Keratinocyte (primary cell): ENCODE measurements around the gene C19orf85. TPM values are rescaled to one million over a fixed set of nuclear protein-coding genes. Genes with fewer than 3 reads are reported as not detected.
A peak's percentile ranks its signal among the peaks of the same experiment; 100 is the strongest.

Experiments used
- DNase-seq: peaks from one replicate; pipeline ENCODE4 v3.0.0-alpha.2; 2011; ENCODE audit warnings: low read depth, missing footprints, low spot score
- FAIRE-seq: peaks from 2 replicates; lab custom pipeline; 2011; peaks lifted over from hg19 to GRCh38; lab: Jason Lieb, UNC
- H2AFZ ChIP-seq: 2 replicates; pipeline ENCODE4 v1.6.0; 2012; ENCODE audit warnings: low read length, control low read depth, inconsistent platforms; ENCODE audit not compliant: control insufficient read depth
- H3K27ac ChIP-seq: 2 replicates; pipeline ENCODE4 v1.5.1; 2011; ENCODE audit warnings: low read length; ENCODE audit not compliant: control insufficient read depth, insufficient read depth
- H3K27me3 ChIP-seq: 3 replicates; pipeline ENCODE4 v1.6.0; 2011; ENCODE audit warnings: low read length; ENCODE audit not compliant: control insufficient read depth, insufficient read depth; ENCODE audit errors: extremely low read depth
- H3K36me3 ChIP-seq, 2 experiments: 2 replicates in 1 of 2; 3 replicates in 1 of 2; pipeline ENCODE4 v1.5.1; 2011; ENCODE audit warnings: low read length in 2 of 2, mild to moderate bottlenecking in 1 of 2; ENCODE audit not compliant: control insufficient read depth in 2 of 2, insufficient read depth in 2 of 2; ENCODE audit errors: extremely low read depth in 1 of 2
- H3K4me1 ChIP-seq: 3 replicates; pipeline ENCODE4 v1.5.1; 2011; ENCODE audit warnings: low read length; ENCODE audit not compliant: control insufficient read depth, insufficient read depth; ENCODE audit errors: extremely low read depth
- H3K4me2 ChIP-seq: 3 replicates; pipeline ENCODE4 v1.6.0; 2011; ENCODE audit warnings: low read depth, low read length; ENCODE audit not compliant: control insufficient read depth, insufficient read depth; ENCODE audit errors: extremely low read depth
- H3K4me3 ChIP-seq, 3 experiments: fragments of 200-600 bp in 1 of 3; sonication (generic) in 1 of 3; 2 replicates in 2 of 3; 3 replicates in 1 of 3; pipeline ENCODE4 v1.5.1; 2011 to 2016; ENCODE audit warnings: low read length in 3 of 3, mild to moderate bottlenecking in 3 of 3, control low read depth in 2 of 3, inconsistent platforms in 1 of 3, low read depth in 1 of 3, mixed read lengths in 1 of 3, mixed run types in 1 of 3, moderate library complexity in 1 of 3; ENCODE audit not compliant: control insufficient read depth in 2 of 3, insufficient read depth in 2 of 3; ENCODE audit errors: extremely low read depth in 1 of 3
- H3K79me2 ChIP-seq: 2 replicates; pipeline ENCODE4 v1.6.0; 2012; ENCODE audit warnings: low read length; ENCODE audit not compliant: control insufficient read depth, insufficient read depth
- H3K9ac ChIP-seq: 3 replicates; pipeline ENCODE4 v1.6.0; 2011; ENCODE audit warnings: low read length; ENCODE audit not compliant: control insufficient read depth, insufficient read depth; ENCODE audit errors: extremely low read depth
- H3K9me1 ChIP-seq: 3 replicates; pipeline ENCODE4 v1.6.0; 2011; ENCODE audit warnings: low read length; ENCODE audit not compliant: control insufficient read depth, insufficient read depth; ENCODE audit errors: extremely low read depth
- H3K9me3 ChIP-seq: 2 replicates; pipeline ENCODE4 v1.5.1; 2012; ENCODE audit warnings: low read depth, low read length; ENCODE audit not compliant: control insufficient read depth
- H4K20me1 ChIP-seq: 3 replicates; pipeline ENCODE4 v1.6.0; 2011; ENCODE audit warnings: low read length; ENCODE audit not compliant: control insufficient read depth, insufficient read depth; ENCODE audit errors: extremely low read depth
- CTCF ChIP-seq, 3 experiments: IDR thresholded peaks in 1 of 3; conservative IDR thresholded peaks in 1 of 3; optimal IDR thresholded peaks in 1 of 3; 2 replicates in 2 of 3; 3 replicates in 1 of 3; pipeline versions ENCODE3 to v1.5.1; 2011; ENCODE audit warnings: low read length in 3 of 3, mild to moderate bottlenecking in 3 of 3, moderate library complexity in 2 of 3, control low read depth in 1 of 3, inconsistent platforms in 1 of 3; ENCODE audit not compliant: insufficient read depth in 2 of 3; ENCODE audit errors: extremely low read depth in 1 of 3
- EZH2 ChIP-seq: IDR thresholded peaks from one replicate; pipeline ENCODE4 v1.6.1; 2012; ENCODE audit warnings: inconsistent platforms, mild to moderate bottlenecking, low read length, moderate library complexity
- dilution Hi-C: fragments of 300-500 bp; cut with MboI; formaldehyde crosslinking; loops from one replicate; pipeline ENCODE4 v1.7.0; 2020; ENCODE audit warnings: low sequenced_read_pairs; ENCODE audit not compliant: extremely low pct_ligation_motif_present
- polyA plus RNA-seq, 5 experiments: library from polyadenylated mRNA; depleted of rRNA in 3 of 5; stranded (reverse) in 3 of 5; stranded (forward) in 1 of 5; unstranded in 1 of 5; fragments of >200 nt; gene quantifications; 1 replicate in 1 of 5; 2 replicates in 3 of 5; 3 replicates in 1 of 5; pipeline versions ENCODE4 v1.2.1 to v1.2.3, GENCODE V29; 2011 to 2012; ENCODE audit warnings: missing spikeins in 2 of 5, low read depth in 1 of 5, low replicate concordance in 1 of 5

C19orf85 gene
- polyA plus RNA-seq, 1 donor (not counting 4 experiments of a cell fraction or from before 2014, with no cell fraction given), result not detected

- no peak for DNase-seq
- no peak overlapping the region for H2AFZ ChIP-seq
- peaks cover 7% of the 10 kb centered on the region for H3K4me1 ChIP-seq
- no peak for FAIRE-seq
- peaks cover 9% of the 10 kb centered on the region for H4K20me1 ChIP-seq
- H3K4me3 ChIP-seq, result no peak overlapping the region
- H3K27ac ChIP-seq, result no peak overlapping the region
- H3K36me3 ChIP-seq, result no peaks in the 10 kb centered on the region
- no peaks in the 10 kb centered on the region for H3K9me1 ChIP-seq
- H3K27me3 ChIP-seq, result peaks cover 58% of the 10 kb centered on the region
- no peaks in the 10 kb centered on the region for H3K9me3 ChIP-seq
- no peaks in the 10 kb centered on the region for H3K79me2 ChIP-seq
- no peak overlapping the region for H3K4me2 ChIP-seq
- TF ChIP-seq CTCF (optimal IDR thresholded peaks at IDR 0.05 in 1 of 3, IDR thresholded peaks at IDR 0.05 in 1 of 3, conservative IDR thresholded peaks at IDR 0.05 in 1 of 3; ENCODE audit: extremely low read depth in 1 of 3, insufficient read depth in 2 of 3, low read length in 3 of 3), result no peak
- TF ChIP-seq EZH2, result no peak
- H3K9ac ChIP-seq, result no peak overlapping the region
- dilution Hi-C loops, result no loop called here
These were observed 23.2 kb downstream of the C19orf85 start for GRCh38 chr19:55441319-55441691.

DNA sequence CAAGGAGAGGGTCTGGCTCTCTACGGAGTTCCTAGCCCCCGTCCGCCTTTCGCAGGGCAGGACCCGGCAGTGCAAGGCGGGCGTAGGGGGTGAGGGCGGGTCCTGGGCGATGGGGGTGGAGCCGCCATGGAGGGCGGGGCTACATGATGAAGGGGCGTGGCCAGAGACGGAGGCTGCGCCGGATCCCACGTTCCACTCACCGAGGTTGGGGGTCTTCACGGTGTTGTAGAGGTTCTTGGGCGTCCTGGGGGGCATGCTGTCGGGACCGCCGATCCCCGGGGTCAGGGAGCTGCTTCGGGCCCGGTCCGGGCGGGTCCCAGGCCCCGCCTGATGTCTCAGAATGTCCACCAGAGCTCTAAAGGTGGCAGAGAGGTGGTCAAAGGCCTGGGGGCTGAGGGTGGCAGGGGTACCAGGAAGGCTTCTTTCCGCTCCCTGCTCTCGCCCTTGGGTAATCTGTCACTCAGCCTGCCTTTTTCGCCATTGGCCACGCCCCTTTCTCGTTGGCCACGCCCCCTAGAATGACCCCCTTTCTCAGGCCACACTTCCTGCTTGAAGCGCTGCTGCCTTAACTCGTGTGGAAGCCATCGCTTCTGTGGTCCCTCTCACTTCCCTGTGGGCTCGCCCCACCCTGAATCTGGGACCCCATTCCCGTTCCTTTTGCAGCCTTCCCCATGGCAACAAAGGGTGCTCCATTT is 24.0 kb downstream of the C19orf85 start:
- no peaks in the 10 kb centered on the region for H3K9me1 ChIP-seq
- no peak overlapping the region for H2AFZ ChIP-seq
- peaks cover 3% of the 10 kb centered on the region for H3K4me1 ChIP-seq
- no peaks in the 10 kb centered on the region for H3K36me3 ChIP-seq
- no peak overlapping the region for H3K27ac ChIP-seq
- H3K4me3 ChIP-seq, result no peak overlapping the region
- H3K9ac ChIP-seq, result no peak overlapping the region
- dilution Hi-C loops, result no loop called here
- H3K9me3 ChIP-seq, result no peaks in the 10 kb centered on the region
- peaks cover 9% of the 10 kb centered on the region for H4K20me1 ChIP-seq
- DNase-seq, result no peak
- H3K27me3 ChIP-seq, result peaks cover 58% of the 10 kb centered on the region
- no peaks in the 10 kb centered on the region for H3K79me2 ChIP-seq
- H3K4me2 ChIP-seq, result no peak overlapping the region
- TF ChIP-seq CTCF (optimal IDR thresholded peaks at IDR 0.05 in 1 of 3, IDR thresholded peaks at IDR 0.05 in 1 of 3, conservative IDR thresholded peaks at IDR 0.05 in 1 of 3; ENCODE audit: extremely low read depth in 1 of 3, insufficient read depth in 2 of 3, low read length in 3 of 3) (no peak), EZH2 (peak; percentile 10)
- no peak for FAIRE-seq
